H1 (cell line): ENCODE measurements around the gene KCNB1. TPM values are rescaled to one million over a fixed set of nuclear protein-coding genes. Genes with fewer than 3 reads are reported as not detected.

Source experiments
- CTCF ChIA-PET: fragments of 300-600 bp; sonication (Branson Sonifier 250); formaldehyde crosslinking; loops from one replicate; lab custom pipeline; 2021; ENCODE audit not compliant: partially characterized antibody; lab: Charles Lee
- POLR2A ChIA-PET: fragments of 300-600 bp; sonication (Branson Sonifier 250); formaldehyde crosslinking; loops from one replicate; lab custom pipeline; 2021; ENCODE audit warnings: inconsistent platforms; ENCODE audit not compliant: partially characterized antibody; lab: Charles Lee
- DNase-seq, 2 experiments: peaks; one replicate each; pipeline versions ENCODE4 v3.0.0 to v3.0.0-alpha.2; 2010 to 2022; ENCODE audit warnings: low spot score in 2 of 2, low read depth in 1 of 2, mixed read lengths in 1 of 2
- FAIRE-seq: peaks from 2 replicates; lab custom pipeline; 2011; peaks lifted over from hg19 to GRCh38; lab: Jason Lieb, UNC
- H2AFZ ChIP-seq: 2 replicates; pipeline ENCODE4 v1.8.1; 2012; ENCODE audit warnings: low read length, inconsistent platforms
- H2AK5ac ChIP-seq: 2 replicates; pipeline ENCODE4 v1.6.1; 2013; ENCODE audit warnings: low read depth, low read length
- H2BK120ac ChIP-seq: replicated peaks from 2 replicates; pipeline ENCODE3; 2013; ENCODE audit warnings: low read depth, low read length, inconsistent platforms
- H2BK12ac ChIP-seq: 2 replicates; pipeline ENCODE4 v1.6.1; 2013; ENCODE audit warnings: low read depth, low read length
- H2BK15ac ChIP-seq: 2 replicates; pipeline ENCODE4 v1.6.1; 2013; ENCODE audit warnings: low read length
- H2BK20ac ChIP-seq: 2 replicates; pipeline ENCODE4 v1.6.1; 2013; ENCODE audit warnings: low read length
- H2BK5ac ChIP-seq: 2 replicates; pipeline ENCODE4 v1.6.1; 2013; ENCODE audit warnings: low read depth, low read length
- H3K14ac ChIP-seq: 2 replicates; pipeline ENCODE4 v1.6.1; 2013; ENCODE audit warnings: inconsistent platforms; ENCODE audit not compliant: insufficient read length
- H3K18ac ChIP-seq: 2 replicates; pipeline ENCODE4 v1.6.1; 2013; ENCODE audit warnings: low read length; ENCODE audit errors: extremely low read depth
- H3K23ac ChIP-seq: 2 replicates; pipeline ENCODE4 v1.6.1; 2013; ENCODE audit warnings: inconsistent platforms; ENCODE audit not compliant: insufficient read length
- H3K23me2 ChIP-seq: 2 replicates; pipeline ENCODE4 v1.6.1; 2013; ENCODE audit warnings: low read depth, low read length
- H3K27ac ChIP-seq: 2 replicates; pipeline ENCODE4 v1.6.1; 2011; ENCODE audit warnings: low read depth, low read length, inconsistent platforms
- H3K27me3 ChIP-seq, 4 experiments: replicated peaks in 1 of 4; 1 replicate in 1 of 4; 2 replicates in 3 of 4; pipeline versions ENCODE4 v1.6.1 to v1.8.1; 2011 to 2013; ENCODE audit warnings: low read length in 3 of 4, mild to moderate bottlenecking in 3 of 4, inconsistent platforms in 2 of 4, mixed read lengths in 2 of 4, moderate library complexity in 1 of 4; ENCODE audit not compliant: control insufficient read depth in 3 of 4, insufficient read depth in 3 of 4; ENCODE audit errors: extremely low read depth in 1 of 4
- H3K36me3 ChIP-seq, 4 experiments: 2 replicates each; pipeline versions ENCODE4 v1.6.1 to v1.8.1; 2011 to 2013; ENCODE audit warnings: mild to moderate bottlenecking in 4 of 4, low read length in 3 of 4, moderate library complexity in 2 of 4, control low read depth in 1 of 4, inconsistent platforms in 1 of 4; ENCODE audit not compliant: insufficient read depth in 4 of 4, control insufficient read depth in 2 of 4
- H3K4ac ChIP-seq: replicated peaks from 2 replicates; pipeline ENCODE3; 2013; ENCODE audit warnings: low read length, low read depth, mixed read lengths, inconsistent platforms; ENCODE audit not compliant: insufficient read length
- H3K4me1 ChIP-seq, 4 experiments: replicated peaks in 1 of 4; 1 replicate in 1 of 4; 2 replicates in 3 of 4; pipeline versions ENCODE4 v1.6.1 to v1.8.1; 2011 to 2013; ENCODE audit warnings: low read length in 3 of 4, inconsistent platforms in 2 of 4, mixed read lengths in 1 of 4; ENCODE audit not compliant: insufficient read depth in 4 of 4, control insufficient read depth in 3 of 4
- H3K4me2 ChIP-seq, 2 experiments: 2 replicates each; pipeline versions ENCODE4 v1.6.1 to v1.8.1; 2011 to 2013; ENCODE audit warnings: low read depth in 2 of 2, low read length in 2 of 2, control low read depth in 1 of 2, inconsistent platforms in 1 of 2, mild to moderate bottlenecking in 1 of 2; ENCODE audit not compliant: insufficient read depth in 1 of 2
- H3K4me3 ChIP-seq, 4 experiments: fragments of 200-600, 300-600 bp in 1 of 4; sonication (generic), shearing (Covaris generic), sonication (Bioruptor Twin) in 1 of 4; 2 replicates each; pipeline versions ENCODE4 v1.5.1 to v1.8.1; 2011 to 2016; ENCODE audit warnings: low read length in 4 of 4, low read depth in 3 of 4, control low read depth in 2 of 4, inconsistent platforms in 2 of 4, mild to moderate bottlenecking in 2 of 4, mixed read lengths in 1 of 4, moderate library complexity in 1 of 4; ENCODE audit not compliant: insufficient read depth in 2 of 4; ENCODE audit errors: extremely low read depth in 1 of 4
- H3K56ac ChIP-seq: replicated peaks from 2 replicates; pipeline ENCODE3; 2013; ENCODE audit warnings: low read depth, mild to moderate bottlenecking, mixed read lengths, low read length, inconsistent platforms; ENCODE audit not compliant: insufficient read length
- H3K79me1 ChIP-seq: 2 replicates; pipeline ENCODE4 v1.6.1; 2013; ENCODE audit warnings: low read depth, low read length, control low read depth
- H3K79me2 ChIP-seq, 2 experiments: 2 replicates each; pipeline versions ENCODE4 v1.6.1 to v1.8.1; 2012 to 2013; ENCODE audit warnings: low read length in 2 of 2, mild to moderate bottlenecking in 2 of 2, inconsistent platforms in 1 of 2; ENCODE audit not compliant: insufficient read depth in 2 of 2, control insufficient read depth in 1 of 2
- H3K9ac ChIP-seq, 4 experiments: replicated peaks in 1 of 4; 1 replicate in 1 of 4; 2 replicates in 3 of 4; pipeline versions ENCODE4 v1.6.1 to v1.8.1; 2011 to 2013; ENCODE audit warnings: low read depth in 3 of 4, low read length in 3 of 4, control low read depth in 2 of 4, mild to moderate bottlenecking in 2 of 4, moderate library complexity in 2 of 4, inconsistent platforms in 1 of 4; ENCODE audit errors: extremely low read depth in 1 of 4
- H3K9me3 ChIP-seq, 2 experiments: 2 replicates each; pipeline versions ENCODE4 v1.6.1 to v1.8.1; 2012 to 2013; ENCODE audit warnings: mild to moderate bottlenecking in 2 of 2, moderate library complexity in 2 of 2, control low read depth in 1 of 2, inconsistent platforms in 1 of 2, low read depth in 1 of 2, low read length in 1 of 2, mixed read lengths in 1 of 2; ENCODE audit not compliant: insufficient read depth in 2 of 2
- H4K20me1 ChIP-seq, 2 experiments: replicated peaks in 1 of 2; 2 replicates each; pipeline versions ENCODE3 to v1.8.1; 2011 to 2013; ENCODE audit warnings: inconsistent platforms in 2 of 2, low read length in 2 of 2, mild to moderate bottlenecking in 1 of 2; ENCODE audit not compliant: insufficient read depth in 2 of 2, control insufficient read depth in 1 of 2
- H4K5ac ChIP-seq: 2 replicates; pipeline ENCODE4 v1.6.1; 2013; ENCODE audit warnings: low read length, low read depth, mixed read lengths, inconsistent platforms; ENCODE audit not compliant: insufficient read length
- H4K8ac ChIP-seq: 2 replicates; pipeline ENCODE4 v1.8.0; 2013; ENCODE audit warnings: mild to moderate bottlenecking, moderate library complexity, low read length, inconsistent platforms; ENCODE audit not compliant: insufficient read depth; ENCODE audit errors: extremely low read depth
- H4K91ac ChIP-seq: replicated peaks from 2 replicates; pipeline ENCODE3; 2013; ENCODE audit warnings: low read length, mixed read lengths, inconsistent platforms; ENCODE audit not compliant: insufficient read length
- ATF3 ChIP-seq: IDR thresholded peaks from 2 replicates; pipeline ENCODE4 v1.6.1; 2011; ENCODE audit warnings: low read depth, mild to moderate bottlenecking, low read length; ENCODE audit not compliant: insufficient read depth
- CHD2 ChIP-seq: IDR thresholded peaks from 2 replicates; pipeline ENCODE4 v1.6.1; 2012; ENCODE audit warnings: low read length, improper control_type of control experiment
- CTBP2 ChIP-seq: IDR thresholded peaks from 2 replicates; pipeline ENCODE4 v1.7.0; 2011; ENCODE audit warnings: borderline replicate concordance, mild to moderate bottlenecking, moderate library complexity, mixed read lengths, low read length; ENCODE audit not compliant: insufficient read depth, insufficient read length
- CTCF ChIP-seq, 3 experiments: IDR thresholded peaks; 1 replicate in 2 of 3; 2 replicates in 1 of 3; pipeline versions ENCODE4 v1.5.1 to v1.6.1; 2011; ENCODE audit warnings: low read length in 3 of 3, mild to moderate bottlenecking in 3 of 3, inconsistent platforms in 2 of 3, low read depth in 1 of 3, moderate library complexity in 1 of 3; ENCODE audit not compliant: insufficient read depth in 1 of 3; ENCODE audit errors: control extremely low read depth in 1 of 3
- EP300 ChIP-seq, 2 experiments: IDR thresholded peaks; 1 replicate in 1 of 2; 2 replicates in 1 of 2; pipeline ENCODE4 v1.6.1; 2011 to 2012; ENCODE audit warnings: low read depth in 2 of 2, low read length in 2 of 2, mild to moderate bottlenecking in 2 of 2, borderline replicate concordance in 1 of 2, inconsistent platforms in 1 of 2, moderate library complexity in 1 of 2
- HDAC2 ChIP-seq, 2 experiments: fragments of 300-600 bp in 1 of 2; sonication (generic) in 1 of 2; IDR thresholded peaks; 2 replicates each; pipeline ENCODE4 v1.6.1; 2011 to 2012; ENCODE audit warnings: low read depth in 2 of 2, low read length in 2 of 2, mild to moderate bottlenecking in 2 of 2, moderate library complexity in 2 of 2, borderline replicate concordance in 1 of 2, inconsistent platforms in 1 of 2
- MAX ChIP-seq: IDR thresholded peaks from 2 replicates; pipeline ENCODE4 v1.6.1; 2012; ENCODE audit warnings: inconsistent platforms
- POLR2A ChIP-seq, 2 experiments: IDR thresholded peaks; 1 replicate in 1 of 2; 2 replicates in 1 of 2; pipeline ENCODE4 v1.6.1; 2011; ENCODE audit warnings: low read depth in 2 of 2, low read length in 2 of 2, mild to moderate bottlenecking in 2 of 2; ENCODE audit errors: control extremely low read depth in 1 of 2
- WGBS, 2 experiments: shearing (Covaris generic) in 1 of 2; methylation state at CpG; one replicate each; pipeline versions ENCODE4 v1.1.6 to v1.1.7; 2013 to 2015; ENCODE audit warnings: low lambda C conversion rate in 2 of 2, mixed read lengths in 2 of 2, inconsistent platforms in 1 of 2, low coverage in 1 of 2, missing lambda C conversion rate in 1 of 2; ENCODE audit not compliant: insufficient replicate concordance in 2 of 2, insufficient coverage in 1 of 2, insufficient read length in 1 of 2; ENCODE audit errors: extremely low coverage in 1 of 2, missing lambda C conversion rate in 1 of 2; 5-methylcytosine and 5-hydroxymethylcytosine counted together
- polyA plus RNA-seq, 7 experiments: library from polyadenylated mRNA; depleted of rRNA in 3 of 7; stranded (reverse) in 5 of 7; unstranded in 2 of 7; fragments of >200 nt in 5 of 7; fragments of 200-250 nt in 2 of 7; gene quantifications; 1 replicate in 5 of 7; 2 replicates in 1 of 7; 4 replicates in 1 of 7; pipeline versions ENCODE4 v1.2.1 to v1.2.3, GENCODE V29; 2011 to 2013; ENCODE audit warnings: missing spikeins in 2 of 7, mixed read lengths in 2 of 7
- total RNA-seq: library from RNA; stranded (reverse); fragmentation: NEBNext Ultra II Directional; extraction: Animal tissue kit (Norgen Biotek cat#: 25700); gene quantifications from 2 replicates; pipeline ENCODE4 v1.2.1, GENCODE V29; 2021

KCNB1 gene
- total and polyA plus RNA-seq, 2 of the 8 experiments (the other 6 are each of a cell fraction or from before 2014, with no cell fraction given) = 0.58 to 0.67 TPM

- Histone ChIP-seq H3K23me2 (no peaks in the 10 kb centered on the region), H3K9ac (no peak overlapping the region), H3K18ac (no peak overlapping the region), H4K20me1 (no peaks in the 10 kb centered on the region), H2AFZ (no peak overlapping the region), H3K4ac (no peak overlapping the region), H2BK12ac (no peak overlapping the region), H3K4me3 (no peak overlapping the region), H4K91ac (no peak overlapping the region), H3K9me3 (no peaks in the 10 kb centered on the region), H4K8ac (no peak overlapping the region), H2BK120ac (no peak overlapping the region), H4K5ac (no peak overlapping the region), H3K36me3 (no peaks in the 10 kb centered on the region), H3K56ac (no peak overlapping the region), H3K27ac (no peak overlapping the region), H3K4me1 (no peaks in the 10 kb centered on the region; a peak in 1 of 7 replicates), H3K14ac (no peak overlapping the region), H3K4me2 (no peak overlapping the region), H2BK20ac (no peak overlapping the region), H3K23ac (no peak overlapping the region), H2BK15ac (no peak overlapping the region), H2AK5ac (no peak overlapping the region), H3K79me2 (no peaks in the 10 kb centered on the region), H3K27me3 (no peaks in the 10 kb centered on the region; a peak in 1 of 7 replicates), H2BK5ac (no peak overlapping the region), H3K79me1 (no peaks in the 10 kb centered on the region)
- ChIA-PET CTCF (interaction anchor here (1.0 to 2.2 kb wide), 12 partner anchors 9 to 416 kb away, joined by 3 to 12 read pairs (median 4); no protein-coding TSS in a partner anchor), POLR2A (interaction anchor here (0.6 to 1.6 kb wide), 4 partner anchors 26 to 195 kb away, joined by 3 to 6 read pairs (median 4); no protein-coding TSS in a partner anchor)
- no peak for DNase-seq
- WGBS, 2 experiments = 92% methylated on average over 6 of the region's 6 CpGs; no CpG with 5 or more reads in 1 of the 2 experiments
- FAIRE-seq = no peak
- TF ChIP-seq EP300 (IDR thresholded peaks at IDR 0.05; ENCODE audit: borderline replicate concordance in 1 of 2, low read depth in 2 of 2, low read length in 2 of 2) = no peak
- TF ChIP-seq CHD2 = no peak
- TF ChIP-seq HDAC2 (IDR thresholded peaks at IDR 0.05; ENCODE audit: borderline replicate concordance in 1 of 2, low read depth in 2 of 2, low read length in 2 of 2) = no peak
- no peak for TF ChIP-seq POLR2A (IDR thresholded peaks at IDR 0.05; ENCODE audit: control extremely low read depth in 1 of 2, low read depth in 2 of 2, low read length in 2 of 2)
- no peak for TF ChIP-seq ATF3
- no peak for TF ChIP-seq CTBP2
- TF ChIP-seq CTCF (IDR thresholded peaks at IDR 0.05; ENCODE audit: control extremely low read depth in 1 of 3, insufficient read depth in 1 of 3, low read depth in 1 of 3, low read length in 3 of 3) = no peak
- no peak for TF ChIP-seq MAX
Measured at GRCh38 chr20:49475292-49476015, 7.0 kb downstream of the KCNB1 start.
